HS-27A (cell line): ENCODE results near the gene HAPLN2.
"Not testable (repeated sequence)": the region's sequence is repeated elsewhere in the genome, so short reads cannot be mapped to it uniquely, and the experiment has no call there.

ENCODE experiments used
- DNase-seq: peaks from one replicate; pipeline ENCODE4 v3.0.0-alpha.2; 2012; ENCODE audit warnings: low read depth, missing footprints

Gene HAPLN2

GRCh38 chr1:156618853-156619581 lies at the start of gene HAPLN2:
HAPLN2 (plus strand) TSS chr1:156619415; CDS start chr1:156623491, 4,076 bp downstream.
- no peak for DNase-seq

GRCh38 chr1:156571261-156571852 lies 47.9 kb upstream of the HAPLN2 start:
- no peak for DNase-seq

GRCh38 chr1:156571919-156572662 lies 47.1 kb upstream of the HAPLN2 start, which contains the start of gene IQGAP3:
IQGAP3 (minus strand) TSS chr1:156572565; CDS start chr1:156572529, 36 bp downstream.
- no peak for DNase-seq

GRCh38 chr1:156572663-156573018 lies 46.6 kb upstream of the HAPLN2 start:
- DNase-seq = no peak

- DNase-seq = no peak
Measured at GRCh38 chr1:156574039-156574633, 45.1 kb upstream of the HAPLN2 start.

GRCh38 chr1:156577550-156577949 lies 41.7 kb upstream of the HAPLN2 start:
- no peak for DNase-seq

- DNase-seq = no peak
Measured at GRCh38 chr1:156578055-156578454, 41.2 kb upstream of the HAPLN2 start.

GRCh38 chr1:156579472-156579871 lies 39.7 kb upstream of the HAPLN2 start, which contains the start of gene TTC24:
TTC24 (plus strand) TSS chr1:156579723; CDS start chr1:156581365, 1,642 bp downstream.
- DNase-seq = no peak

GRCh38 chr1:156581661-156582387 lies 37.4 kb upstream of the HAPLN2 start:
- no peak for DNase-seq

GRCh38 chr1:156582388-156583017 lies 36.7 kb upstream of the HAPLN2 start:
- DNase-seq = no peak

GRCh38 chr1:156583821-156584622 lies 35.2 kb upstream of the HAPLN2 start:
- no peak for DNase-seq

GRCh38 chr1:156584813-156585212 lies 34.4 kb upstream of the HAPLN2 start:
- DNase-seq = no peak

GRCh38 chr1:156586323-156586722 lies 32.9 kb upstream of the HAPLN2 start:
- no peak for DNase-seq

- DNase-seq = no peak
Measured at GRCh38 chr1:156586892-156587477, 32.2 kb upstream of the HAPLN2 start.

GRCh38 chr1:156587927-156588326 lies 31.3 kb upstream of the HAPLN2 start:
- not testable (repeated sequence) for DNase-seq

GRCh38 chr1:156589546-156589945 lies 29.7 kb upstream of the HAPLN2 start:
- DNase-seq = no peak

- DNase-seq = no peak
Measured at GRCh38 chr1:156590326-156591180, 28.7 kb upstream of the HAPLN2 start.

- no peak for DNase-seq
Measured at GRCh38 chr1:156591181-156591431, 28.1 kb upstream of the HAPLN2 start.

- no peak for DNase-seq
Measured at GRCh38 chr1:156591432-156592157, 27.6 kb upstream of the HAPLN2 start, which contains the start of gene NAXE. NAXE (plus strand) TSS chr1:156591776; CDS start chr1:156591805, 29 bp downstream.
